GM19035 (cell line): Measurements from ENCODE around the gene CYB5R4.

ENCODE experiments used
- ATAC-seq: cut with Tn5 transposase; IDR thresholded peaks from one replicate; pipeline ENCODE4 v1.9.1; 2021; ENCODE audit not compliant: unreplicated experiment

The CYB5R4 gene

DNA sequence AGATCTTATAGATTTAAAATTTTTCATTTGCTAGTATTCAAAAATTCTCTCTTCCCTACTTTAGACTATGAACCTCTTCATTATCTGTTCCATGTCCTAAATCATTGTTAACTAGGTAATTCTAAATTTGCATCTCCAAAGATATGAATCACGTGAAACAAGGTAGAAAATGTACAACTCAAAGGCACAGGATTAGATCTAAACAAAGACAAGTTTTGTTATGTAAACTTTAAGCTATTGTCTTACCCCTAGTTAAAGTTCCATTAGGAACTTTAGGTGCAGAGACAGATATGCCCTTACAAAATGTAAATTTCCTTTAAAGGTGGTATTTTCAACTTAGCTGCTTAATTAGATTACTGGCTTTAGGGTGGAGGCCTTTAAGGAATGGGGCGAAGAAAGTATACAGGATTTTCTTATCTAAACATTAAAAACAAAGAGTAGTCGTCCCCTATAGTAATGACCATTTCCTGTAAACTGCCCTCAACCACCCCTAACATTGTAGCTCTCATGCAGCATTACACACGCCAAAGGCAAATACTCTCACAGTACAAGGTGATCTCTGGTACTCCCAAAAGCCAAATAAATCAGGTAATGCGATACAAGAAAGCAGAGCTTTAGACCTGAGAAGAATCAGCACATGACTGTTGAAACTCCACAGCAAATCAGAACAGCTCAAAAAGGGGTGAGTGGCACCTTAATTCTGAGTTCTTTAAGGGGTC lies 116.7 kb downstream of the CYB5R4 start:
- no peak for ATAC-seq

DNA sequence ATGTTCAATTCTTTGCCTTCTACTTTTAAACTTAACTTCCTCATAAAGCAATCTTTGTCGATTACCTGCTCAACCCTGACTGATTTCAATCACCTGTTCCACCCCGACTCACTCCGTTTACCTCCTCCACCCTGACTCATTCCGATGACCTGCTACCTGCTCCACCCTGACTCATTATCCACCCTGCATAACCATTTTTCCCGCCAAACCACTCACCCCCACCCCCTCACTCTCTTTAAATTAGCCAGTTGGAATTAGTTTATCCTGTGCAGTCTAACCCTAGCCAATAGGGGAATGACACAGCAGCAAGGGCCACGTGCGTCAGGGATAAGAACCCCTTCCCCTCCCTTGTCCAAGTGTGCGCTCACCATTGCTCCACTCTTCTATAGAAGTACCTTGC lies 117.4 kb downstream of the CYB5R4 start:
- no peak for ATAC-seq

GRCh38 chr6:83978324-83978734 lies 118.8 kb downstream of the CYB5R4 start:
- no peak for ATAC-seq

- ATAC-seq = no peak
These were observed 119.5 kb downstream of the CYB5R4 start for GRCh38 chr6:83978997-83979396.

- no peak for ATAC-seq
These were observed 124.9 kb downstream of the CYB5R4 start for GRCh38 chr6:83984411-83984810.

- ATAC-seq = no peak
These were observed 125.8 kb downstream of the CYB5R4 start for GRCh38 chr6:83985308-83985713.

- no peak for ATAC-seq
These were observed 126.2 kb downstream of the CYB5R4 start for GRCh38 chr6:83985715-83986114.

- no peak for ATAC-seq
These were observed 138.6 kb downstream of the CYB5R4 start for GRCh38 chr6:83998021-83998584.

GRCh38 chr6:84001119-84001518 lies 141.6 kb downstream of the CYB5R4 start:
- ATAC-seq = no peak

DNA sequence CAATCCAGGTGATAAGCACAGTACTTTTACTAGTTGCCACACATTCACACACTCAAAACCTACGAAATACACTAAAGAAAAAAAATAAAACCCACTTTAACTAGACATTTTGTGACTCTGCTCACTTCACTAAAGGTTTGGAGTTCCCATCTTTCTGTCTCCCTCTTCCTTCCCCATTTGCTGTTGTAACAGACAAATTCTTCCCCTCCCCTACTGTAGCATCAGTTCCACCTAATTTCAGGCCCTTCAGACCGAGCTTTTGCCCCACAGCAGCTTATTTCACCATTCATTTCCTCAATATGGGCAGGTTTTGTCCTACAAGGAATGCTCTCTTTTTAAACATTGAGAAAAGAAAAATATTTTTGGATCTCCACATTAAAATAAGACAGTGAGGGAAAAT lies 142.7 kb downstream of the CYB5R4 start:
- no peak for ATAC-seq

DNA sequence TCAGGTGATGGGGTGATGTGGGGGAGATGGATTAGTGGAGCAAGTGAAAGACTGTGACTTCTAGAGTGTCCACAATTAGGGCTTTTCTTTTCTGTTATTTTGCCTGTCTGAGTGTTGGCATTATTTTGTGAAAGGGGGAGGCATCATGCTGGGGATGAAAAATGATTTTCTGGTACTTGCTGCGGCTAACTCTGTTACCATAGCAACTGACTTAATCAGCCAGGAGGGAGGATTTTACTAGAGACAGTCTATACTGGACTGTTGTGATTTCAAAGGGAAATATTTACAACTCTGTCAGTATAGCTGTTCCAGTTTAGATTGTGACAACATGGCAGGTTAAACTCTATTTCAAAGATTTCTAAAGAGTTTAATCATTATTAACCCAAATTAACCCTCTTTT lies 143.6 kb downstream of the CYB5R4 start:
- no peak for ATAC-seq

- ATAC-seq = no peak
These were observed 144.2 kb downstream of the CYB5R4 start for GRCh38 chr6:84003654-84004053.

GRCh38 chr6:84007871-84008270 lies 148.4 kb downstream of the CYB5R4 start:
- ATAC-seq = no peak

DNA sequence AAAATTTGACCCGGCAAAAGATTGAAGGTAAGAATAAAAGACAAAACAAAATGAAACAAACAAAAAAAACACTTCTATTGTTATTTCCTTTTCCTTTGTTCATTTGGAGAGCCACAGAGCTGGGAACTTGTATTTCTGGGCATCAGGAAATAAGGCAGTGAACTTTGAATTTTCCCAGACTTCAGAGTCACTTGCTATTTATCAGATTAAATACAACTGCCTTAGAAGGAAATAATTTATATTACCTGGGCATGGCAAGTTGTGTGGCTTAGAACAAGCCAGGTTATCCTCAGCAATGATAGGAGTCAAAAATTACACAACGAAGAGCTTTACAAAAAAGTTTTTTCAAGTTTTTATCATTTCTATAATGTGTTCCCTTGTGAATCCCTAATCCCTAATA lies 153.9 kb downstream of the CYB5R4 start:
- ATAC-seq = no peak

GRCh38 chr6:84013931-84014330 lies 154.4 kb downstream of the CYB5R4 start:
- ATAC-seq = no peak

DNA sequence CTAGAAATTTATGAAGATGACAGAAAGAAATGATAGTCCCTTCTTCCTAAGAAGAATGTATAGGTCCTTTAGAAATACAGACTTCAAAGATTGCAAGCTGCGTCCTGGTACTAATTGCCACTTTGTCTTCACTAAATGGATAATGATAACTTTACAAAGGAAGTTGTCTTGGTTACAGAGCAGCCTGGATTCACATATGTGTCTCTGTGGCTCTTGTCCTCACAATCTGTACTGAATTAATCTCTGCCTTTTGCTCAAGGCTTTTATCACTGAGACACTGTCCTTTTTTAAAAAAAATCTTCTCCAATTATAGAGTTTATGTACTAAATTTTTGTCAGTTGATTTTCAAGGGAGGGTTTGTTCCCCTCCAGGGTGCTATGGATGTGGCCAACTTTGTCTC lies 156.5 kb downstream of the CYB5R4 start:
- no peak for ATAC-seq
